Hypothalamus (tissue), 51 donors: ENCODE data around the gene PRELID1.
A peak's percentile ranks its signal among the peaks of the same experiment; 100 is the strongest.
"Not testable (repeated sequence)": the region's sequence is repeated elsewhere in the genome, so short reads cannot be mapped to it uniquely, and the experiment has no call there.

ENCODE experiments used
- DNase-seq, 51 donors: peaks; one replicate each; lab custom pipeline; 2025; lab: John Stamatoyannopoulos, UW

PRELID1 gene

GRCh38 chr5:177334781-177335700 is 31.4 kb downstream of the PRELID1 start:
- DNase-seq, result no peak

- DNase-seq, result no peak
These were observed 32.1 kb downstream of the PRELID1 start for GRCh38 chr5:177335701-177336065.

GRCh38 chr5:177336112-177336511 is 32.5 kb downstream of the PRELID1 start:
- DNase-seq, result no peak

- DNase-seq, result no peak
These were observed 33.2 kb downstream of the PRELID1 start for GRCh38 chr5:177336603-177337494.

GRCh38 chr5:177338251-177339106 is 34.9 kb downstream of the PRELID1 start:
- DNase-seq, result no peak

- DNase-seq, result no peak
These were observed 35.6 kb downstream of the PRELID1 start for GRCh38 chr5:177339107-177339638.

GRCh38 chr5:177343000-177343399 is 39.4 kb downstream of the PRELID1 start:
- not testable (repeated sequence) for DNase-seq

GRCh38 chr5:177343777-177344176 is 40.2 kb downstream of the PRELID1 start:
- DNase-seq, result no peak

GRCh38 chr5:177344891-177345290 is 41.3 kb downstream of the PRELID1 start:
- no peak for DNase-seq

GRCh38 chr5:177346820-177347219 is 43.2 kb downstream of the PRELID1 start:
- no peak for DNase-seq

- no peak for DNase-seq
These were observed 44.1 kb downstream of the PRELID1 start for GRCh38 chr5:177347699-177348098.

- no peak for DNase-seq
These were observed 45.7 kb downstream of the PRELID1 start for GRCh38 chr5:177349362-177349647.

GRCh38 chr5:177349762-177350161 is 46.2 kb downstream of the PRELID1 start:
- no peak for DNase-seq

- no peak for DNase-seq
These were observed 47.3 kb downstream of the PRELID1 start for GRCh38 chr5:177350776-177351391.

GRCh38 chr5:177351392-177352329 is 48.1 kb downstream of the PRELID1 start, which contains the start of gene LMAN2:
TSS of gene LMAN2 (minus strand) at chr5:177351668. CDS start at chr5:177351647, 21 bp downstream.
- peak; percentile 52 to 100 (median 90) for DNase-seq

- DNase-seq, result no peak
These were observed 49.5 kb downstream of the PRELID1 start for GRCh38 chr5:177353093-177353492.

- no peak for DNase-seq
These were observed 50.7 kb downstream of the PRELID1 start for GRCh38 chr5:177354256-177354655.

- no peak for DNase-seq
These were observed 51.1 kb downstream of the PRELID1 start for GRCh38 chr5:177354711-177355110.
